HL-60/S4 (cell line): ENCODE data around the gene MLLT1.

Experiments
- in situ Hi-C: fragments of 300-500 bp; cut with MboI; formaldehyde crosslinking; loops from 2 replicates; pipeline ENCODE4 v1.14.3; 2022; ENCODE audit warnings: low sequenced_read_pairs

Gene MLLT1

DNA sequence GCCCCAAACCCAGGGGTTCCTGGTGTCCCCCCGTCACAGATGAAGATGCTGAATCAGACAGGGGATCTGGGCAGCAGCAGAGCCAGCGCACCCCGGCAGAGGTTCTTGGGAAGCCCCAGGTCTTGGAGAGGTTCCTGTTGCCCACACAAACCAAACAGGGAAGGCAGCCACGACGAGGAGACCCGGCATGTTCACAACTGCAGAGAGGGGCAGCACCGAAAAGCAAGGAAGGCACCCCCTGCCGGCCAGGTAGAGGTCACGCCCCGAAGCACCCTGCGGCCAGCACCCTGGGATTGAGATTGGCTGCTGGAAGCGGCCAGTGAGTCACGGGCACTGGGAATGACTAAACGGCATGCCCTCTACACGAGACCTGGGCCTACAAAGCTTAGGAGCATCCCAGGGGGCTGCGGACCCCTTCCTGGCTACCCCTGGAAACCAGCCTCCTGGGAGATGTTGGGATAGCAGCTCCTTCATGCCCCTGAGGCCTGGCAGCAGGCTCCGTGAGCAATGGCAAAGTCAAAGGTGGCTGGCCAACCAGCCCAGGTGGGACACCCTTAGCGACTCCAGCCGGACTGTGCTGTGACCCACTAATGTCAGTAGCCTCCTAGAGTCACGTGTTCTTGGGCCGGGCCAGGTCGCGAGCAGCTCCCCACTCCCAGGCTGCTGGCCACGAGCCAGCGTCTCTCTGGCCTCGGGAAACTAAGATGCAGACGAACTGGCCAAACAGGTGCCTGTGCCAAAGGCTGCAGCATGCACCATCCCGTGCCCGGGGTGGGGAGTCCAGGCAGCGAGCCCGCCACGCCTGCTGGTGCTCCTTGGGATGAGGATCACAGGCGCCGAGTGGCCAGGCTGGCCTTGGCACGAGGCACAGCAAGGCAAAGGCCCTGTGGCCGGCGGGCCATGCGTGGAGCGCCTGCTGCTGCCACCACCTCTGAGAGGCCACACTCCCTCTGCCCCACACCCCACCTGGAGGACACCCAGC, 43.2 kb downstream of the MLLT1 start:
- in situ Hi-C loops = no loop called here

- in situ Hi-C loops = no loop called here
These were observed 44.5 kb downstream of the MLLT1 start for GRCh38 chr19:6235031-6235951.

GRCh38 chr19:6234527-6234926, 45.2 kb downstream of the MLLT1 start:
- in situ Hi-C loops = no loop called here

DNA sequence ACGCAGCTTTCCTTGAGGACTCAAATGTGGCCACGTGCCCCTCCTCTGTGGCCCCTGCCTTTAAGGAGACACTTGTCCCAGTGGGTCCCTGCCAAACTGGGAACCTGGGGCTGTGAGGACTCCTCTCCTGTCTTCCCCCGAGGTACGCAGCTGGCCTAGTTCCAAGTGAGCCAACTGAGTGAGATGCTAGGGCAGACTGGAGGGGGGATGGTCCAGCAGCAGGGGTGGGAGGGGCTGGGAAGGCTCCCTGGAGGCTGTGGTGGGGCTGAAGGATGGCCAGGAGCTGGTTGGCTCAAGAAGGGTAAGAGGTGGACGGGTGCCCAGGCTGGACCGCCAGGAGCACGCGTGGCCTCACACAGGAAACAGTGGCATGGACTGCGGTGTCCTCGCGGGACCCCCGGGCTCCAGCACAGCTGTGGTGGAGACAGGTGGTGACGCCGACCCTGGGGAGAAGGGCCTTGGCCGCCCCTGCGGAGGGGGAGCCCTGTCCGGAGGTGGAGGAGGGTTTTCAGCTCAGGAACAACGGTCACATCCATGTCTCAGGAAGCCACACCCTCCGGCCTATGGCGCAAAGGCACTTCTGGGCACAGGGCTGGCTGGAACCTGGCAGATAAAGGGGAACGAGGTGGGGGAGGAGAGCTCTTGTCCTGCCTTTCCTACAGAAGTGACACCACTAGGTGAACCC, 45.8 kb downstream of the MLLT1 start:
- in situ Hi-C loops = no loop called here

GRCh38 chr19:6233056-6233826, 46.5 kb downstream of the MLLT1 start:
- in situ Hi-C loops = no loop called here

- in situ Hi-C loops = no loop called here
These were observed 47.1 kb downstream of the MLLT1 start for GRCh38 chr19:6232601-6233055.

DNA sequence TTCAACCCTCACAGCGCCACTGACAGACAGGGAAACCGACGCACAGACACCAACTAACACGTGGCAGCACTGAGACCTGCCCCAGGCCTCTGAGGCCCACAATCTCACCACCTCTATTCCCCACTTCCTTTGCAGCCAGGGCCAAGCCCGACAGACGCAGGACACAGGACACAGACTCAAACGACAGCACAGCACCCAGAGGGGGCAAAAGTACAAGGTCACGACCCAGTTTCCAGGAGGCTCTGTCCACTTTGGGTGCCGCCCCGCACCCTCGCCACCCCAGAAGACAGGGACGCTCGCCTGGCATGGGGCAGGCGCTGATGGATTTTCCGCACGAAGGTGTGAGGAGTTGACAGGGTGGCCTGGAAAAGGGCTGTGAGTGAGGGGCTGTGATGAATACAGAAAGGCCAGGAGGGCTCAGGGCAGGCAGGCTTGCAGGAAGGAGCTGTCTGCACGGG, 48.8 kb downstream of the MLLT1 start:
- in situ Hi-C loops = no loop called here

DNA sequence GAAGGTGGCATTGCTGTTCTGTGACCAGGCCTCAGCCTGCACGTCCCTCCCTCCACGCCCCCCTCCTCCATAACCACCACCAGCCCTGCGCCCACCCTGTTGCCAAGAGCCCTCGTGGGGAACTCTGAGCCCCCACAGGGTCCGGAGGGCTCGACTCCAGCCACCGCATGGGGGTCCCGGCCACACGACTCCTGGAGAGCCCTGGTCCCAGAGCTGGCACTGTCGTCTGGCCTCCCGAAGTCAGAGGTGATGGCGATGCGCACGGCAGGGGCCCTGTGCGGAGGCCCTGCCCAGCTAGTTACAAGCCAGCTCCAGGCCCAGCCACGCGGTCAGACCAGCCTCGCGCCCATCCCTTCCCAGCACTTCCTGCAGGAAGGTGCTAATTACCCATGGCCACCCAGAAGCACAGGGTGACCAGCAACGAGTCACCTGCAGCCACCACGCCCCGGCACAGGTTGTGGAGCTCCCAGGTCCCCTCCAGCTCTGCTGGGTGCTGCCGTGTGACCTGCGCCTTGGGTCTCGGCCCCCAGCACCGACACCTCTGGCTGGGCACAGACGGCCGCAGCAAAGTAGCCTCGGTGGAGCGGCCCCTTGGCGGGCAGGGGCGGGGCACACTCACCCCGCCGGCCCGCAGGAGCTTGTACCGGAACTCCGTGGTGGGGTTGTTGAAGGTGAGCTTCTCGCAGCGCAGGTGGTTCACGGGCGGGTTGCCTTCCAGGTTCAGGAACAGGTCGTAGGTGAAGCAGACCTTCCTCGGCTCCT, 49.6 kb downstream of the MLLT1 start:
- in situ Hi-C loops = no loop called here

GRCh38 chr19:6229216-6229913, 50.4 kb downstream of the MLLT1 start:
- in situ Hi-C loops = no loop called here

DNA sequence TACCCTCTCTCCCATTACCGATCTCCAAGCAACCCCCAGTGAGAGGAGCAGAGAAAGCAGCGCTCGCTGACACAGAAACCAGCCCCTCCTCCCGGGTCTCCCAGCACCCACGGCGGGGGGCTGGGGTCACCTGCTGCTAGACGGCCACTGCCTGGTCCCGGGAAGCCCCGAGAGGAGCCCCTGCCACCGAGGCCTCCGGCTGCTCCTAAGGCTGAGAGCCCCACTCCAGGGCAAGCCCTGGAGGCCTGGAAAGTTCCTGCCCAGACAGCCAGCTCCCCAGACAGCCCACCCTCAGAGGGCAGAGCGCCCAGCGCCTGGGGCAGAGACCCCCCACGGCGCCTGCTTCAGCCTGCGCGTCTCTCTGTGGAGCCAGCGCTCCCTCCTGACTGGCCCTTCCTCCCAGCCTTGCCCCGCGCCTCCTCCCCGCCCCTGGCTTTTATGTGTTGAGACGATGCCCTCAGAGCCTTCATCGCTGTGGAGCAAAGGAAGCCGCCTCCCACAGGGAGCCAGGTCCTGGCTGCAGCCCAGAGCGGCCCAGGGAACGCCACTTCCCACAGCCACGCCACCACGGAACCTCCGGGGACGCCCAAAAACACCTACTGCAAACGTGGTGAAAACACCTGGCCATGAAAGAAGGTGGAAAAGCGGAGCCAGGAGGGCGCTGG, 51.1 kb downstream of the MLLT1 start:
- in situ Hi-C loops = no loop called here

- in situ Hi-C loops = no loop called here
These were observed 51.8 kb downstream of the MLLT1 start for GRCh38 chr19:6227936-6228325.

GRCh38 chr19:6227156-6227935, 52.4 kb downstream of the MLLT1 start:
- in situ Hi-C loops = no loop called here

GRCh38 chr19:6226444-6227155, 53.2 kb downstream of the MLLT1 start:
- in situ Hi-C loops = no loop called here

GRCh38 chr19:6226012-6226411, 53.8 kb downstream of the MLLT1 start:
- in situ Hi-C loops = no loop called here

DNA sequence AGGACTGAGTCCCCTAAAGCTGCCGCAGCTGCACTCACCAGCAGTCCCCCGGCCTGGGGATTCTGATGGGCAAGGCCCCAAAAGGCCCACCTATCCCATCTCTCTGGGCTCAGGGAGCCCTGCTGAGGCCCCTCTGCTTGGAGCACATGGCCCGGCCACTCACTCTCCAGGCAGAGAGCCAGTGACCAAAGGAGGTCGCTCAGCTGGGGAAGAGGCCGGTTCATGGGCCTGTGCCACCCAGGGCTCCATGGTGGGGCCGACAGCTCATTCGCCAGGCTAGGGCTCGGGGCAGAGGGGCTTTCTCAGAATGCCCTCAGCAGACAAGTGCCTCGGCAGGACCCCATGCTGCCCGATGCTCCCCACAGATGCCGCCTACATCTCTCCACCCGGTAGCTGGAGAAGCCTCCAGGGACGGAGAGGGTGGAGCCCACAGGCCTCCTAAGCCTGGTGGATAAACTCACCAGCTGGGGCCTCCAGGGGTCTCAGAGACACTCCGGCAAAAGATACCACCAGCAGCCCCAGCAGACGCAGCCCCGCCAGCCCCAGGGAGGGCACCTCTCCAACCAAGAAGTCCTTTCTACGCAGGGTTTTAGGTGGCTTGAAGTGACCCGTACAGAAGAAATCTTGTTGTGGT, 54.4 kb downstream of the MLLT1 start:
- in situ Hi-C loops = no loop called here

DNA sequence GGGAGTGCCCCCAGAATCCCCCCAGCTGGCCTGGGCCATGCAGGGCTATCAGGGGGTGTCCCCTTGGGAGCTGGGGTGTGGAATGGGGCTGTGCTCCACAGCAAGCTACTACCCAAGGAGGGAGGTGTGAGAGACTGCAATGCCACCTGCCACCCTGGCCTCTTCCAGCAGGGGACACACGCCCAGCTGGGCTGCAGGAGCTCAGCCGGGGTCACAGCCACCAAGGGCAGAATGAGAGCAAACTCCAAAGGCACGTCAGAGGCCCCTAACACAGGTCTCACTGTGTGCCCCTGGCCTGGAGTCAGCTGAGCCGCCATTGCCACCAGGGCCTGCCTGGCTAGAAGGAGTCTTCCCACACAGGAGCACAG, 55.5 kb downstream of the MLLT1 start:
- in situ Hi-C loops = no loop called here
